K562 (cell line): Measurements from ENCODE around the gene STMP1. TPM values are rescaled to one million over a fixed set of nuclear protein-coding genes. Genes with fewer than 3 reads are reported as not detected.

Source experiments
- BHLHE40 ChIP-seq: IDR thresholded peaks from 2 replicates; pipeline ENCODE4 v1.6.1; 2011; ENCODE audit warnings: low read length, improper control_type of control experiment
- CBX3 ChIP-seq, 2 experiments: IDR thresholded peaks; 1 replicate in 1 of 2; 2 replicates in 1 of 2; pipeline ENCODE4 v1.6.1; 2012; ENCODE audit warnings: inconsistent platforms in 2 of 2, low read length in 2 of 2, borderline replicate concordance in 1 of 2, control low read depth in 1 of 2
- CCNT2 ChIP-seq: IDR thresholded peaks from 2 replicates; pipeline ENCODE4 v1.6.1; 2011; ENCODE audit warnings: borderline replicate concordance, low read depth, mild to moderate bottlenecking, moderate library complexity, mixed read lengths, low read length; ENCODE audit not compliant: insufficient read length; ENCODE audit errors: extremely low read depth
- CREM ChIP-seq: IDR thresholded peaks from 2 replicates; pipeline ENCODE4 v1.6.1; 2014; ENCODE audit warnings: antibody characterized with exemption, low read depth
- ERF ChIP-seq: fragments of 450-650 bp; formaldehyde crosslinking; IDR thresholded peaks from 2 replicates; pipeline ENCODE4 v1.4.0; 2020; ENCODE audit warnings: mild to moderate bottlenecking, mixed read lengths
- ESRRB ChIP-seq: fragments of 250-450 bp; sonication (Bioruptor Pico); IDR thresholded peaks from 2 replicates; pipeline ENCODE4 v1.5.0; 2020; ENCODE audit warnings: mild to moderate bottlenecking, moderate library complexity, borderline replicate concordance
- FOXA3 ChIP-seq, 2 experiments: fragments of 450-650 bp in 1 of 2; sonication (generic) in 1 of 2; formaldehyde crosslinking; IDR thresholded peaks in 1 of 2; conservative IDR thresholded peaks in 1 of 2; 2 replicates each; pipeline versions ENCODE4 v1.4.0 to v1.8.0; 2020 to 2022; ENCODE audit warnings: mild to moderate bottlenecking in 2 of 2, missing genetic modification reagents in 1 of 2
- FOXK1 ChIP-seq: sonication (generic); formaldehyde crosslinking; IDR thresholded peaks from 2 replicates; pipeline ENCODE4 v1.8.0; 2022; ENCODE audit warnings: missing genetic modification reagents, mild to moderate bottlenecking, borderline replicate concordance
- HDAC2 ChIP-seq: fragments of 450-650 bp; IDR thresholded peaks from 2 replicates; pipeline ENCODE4 v1.6.1; 2016; ENCODE audit warnings: mild to moderate bottlenecking
- JUND ChIP-seq, 2 experiments: IDR thresholded peaks; 2 replicates in 1 of 2; 3 replicates in 1 of 2; pipeline ENCODE4 v1.6.1; 2011; ENCODE audit warnings: borderline replicate concordance in 2 of 2, low read depth in 2 of 2, low read length in 2 of 2, improper control_type of control experiment in 1 of 2, missing biosample characterization in 1 of 2, missing genetic modification characterization in 1 of 2, missing genetic modification reagents in 1 of 2
- PYGO2 ChIP-seq: fragments of 450-650 bp; IDR thresholded peaks from 2 replicates; pipeline ENCODE4 v1.6.1; 2016; ENCODE audit warnings: mild to moderate bottlenecking, missing genetic modification characterization, moderate library complexity, missing compliant biosample characterization
- SAFB ChIP-seq: fragments of 200-400 bp; formaldehyde crosslinking; IDR thresholded peaks from 2 replicates; pipeline ENCODE4 v1.6.1; 2017; ENCODE audit warnings: low read depth, low read length, borderline replicate concordance
- SMARCA4 ChIP-seq: fragments of 450-650 bp; IDR thresholded peaks from 2 replicates; pipeline ENCODE4 v1.6.1; 2016
- SMARCC2 ChIP-seq: fragments of 450-650 bp; IDR thresholded peaks from 2 replicates; pipeline ENCODE4 v1.6.1; 2017; ENCODE audit warnings: antibody characterized with exemption, moderate library complexity, mild to moderate bottlenecking, low read depth
- USF2 ChIP-seq: sonication (generic); formaldehyde crosslinking; IDR thresholded peaks from 2 replicates; pipeline ENCODE4 v1.5.0; 2020; ENCODE audit warnings: missing genetic modification reagents
- ZBTB5 ChIP-seq: fragments of 450-650 bp; IDR thresholded peaks from 2 replicates; pipeline ENCODE4 v1.6.1; 2017; ENCODE audit warnings: antibody characterized with exemption
- ZBTB8A ChIP-seq: fragments of 450-650 bp; IDR thresholded peaks from 2 replicates; pipeline ENCODE4 v1.6.1; 2018; ENCODE audit warnings: mild to moderate bottlenecking, moderate library complexity; ENCODE audit not compliant: partially characterized antibody
- ZBTB9 ChIP-seq: fragments of 450-650 bp; formaldehyde crosslinking; IDR thresholded peaks from 2 replicates; pipeline ENCODE4 v1.4.0; 2020; ENCODE audit warnings: mild to moderate bottlenecking, moderate library complexity
- polyA plus RNA-seq, 8 experiments: library from polyadenylated mRNA; depleted of rRNA in 4 of 8; stranded (reverse) in 5 of 8; unstranded in 3 of 8; fragments of >200 nt; fragmentation: Nextera tagmentation in 2 of 8; fragmentation: Illumina TruSeq in 1 of 8; extraction: Ambion mirVana in 2 of 8; extraction: Trizol in 1 of 8; gene quantifications; 2 replicates each; pipeline versions ENCODE4 v1.2.1 to v1.2.3, GENCODE V29; 2011 to 2014; ENCODE audit warnings: inconsistent platforms in 1 of 8, missing spikeins in 1 of 8
- total RNA-seq, 7 experiments: library from RNA; depleted of rRNA in 6 of 7; stranded (reverse); fragments of >200 nt in 6 of 7; fragmentation: Illumina TruSeq in 2 of 7; extraction: Trizol in 2 of 7; gene quantifications; 2 replicates each; pipeline versions ENCODE4 v1.2.1 to v1.2.3, GENCODE V29; 2011 to 2021; ENCODE audit warnings: low replicate concordance in 1 of 7

STMP1 gene
- total and polyA plus RNA-seq, 9 of the 15 experiments (the other 6 are each of a cell fraction or from before 2014, with no cell fraction given): 10.6 to 249 (median 56.8) TPM

- TF ChIP-seq ERF (CRISPR knock-in tag) (peak; percentile 45; the same call in 1 of the 2 replicates), PYGO2 (tag) (0 out of 2 replicates have a peak, but pooled peaks have one; percentile 62), HDAC2 (peak; percentile 94), SMARCA4 (peak; percentile 74; the same call in 1 of the 2 replicates), CREM (peak; percentile 97), FOXK1 (no peak), JUND (IDR thresholded peaks at IDR 0.05; ENCODE audit: borderline replicate concordance, low read depth, low read length) (peak; percentile 86), JUND (tag; IDR thresholded peaks at IDR 0.05; ENCODE audit: borderline replicate concordance, low read depth, low read length) (peak; percentile 91), SAFB (no peak), SMARCC2 (peak; percentile 18; the same call in 1 of the 2 replicates), CCNT2 (peak; percentile 35), USF2 (no peak), ZBTB8A (no peak), BHLHE40 (peak; percentile 57; the same call in 1 of the 2 replicates), ZBTB9 (CRISPR knock-in tag) (peak; percentile 40; the same call in 1 of the 2 replicates), ESRRB (CRISPR knock-in tag) (no peak), FOXA3 (CRISPR knock-in tag; conservative IDR thresholded peaks at IDR 0.05 in 1 of 2, IDR thresholded peaks at IDR 0.05 in 1 of 2) (0 out of 4 replicates have a peak, but pooled peaks of 1 of the 2 experiments have one; percentile 50), CBX3 (IDR thresholded peaks at IDR 0.05; ENCODE audit: borderline replicate concordance in 1 of 2, low read length in 2 of 2) (peak in 1 of 2 experiments; percentile 35; a peak in 1 of 3 replicates), ZBTB5 (no peak)
Measured at GRCh38 chr7:135650831-135651573, 11.3 kb upstream of the STMP1 start (continued).
